H1 (cell line): ENCODE data around the gene AGBL1. TPM values are rescaled to one million over a fixed set of nuclear protein-coding genes. Genes with fewer than 3 reads are reported as not detected.

Source experiments
- BCL11A ChIP-seq, 2 experiments: IDR thresholded peaks; one replicate each; pipeline ENCODE4 v1.6.1; 2011; ENCODE audit warnings: low read depth in 2 of 2, low read length in 2 of 2, mild to moderate bottlenecking in 2 of 2
- CHD7 ChIP-seq: fragments of 300-600 bp; sonication (generic); IDR thresholded peaks from 2 replicates; pipeline ENCODE4 v1.7.1; 2012; ENCODE audit warnings: low read length, moderate library complexity, mild to moderate bottlenecking, inconsistent platforms; ENCODE audit not compliant: insufficient replicate concordance
- HDAC6 ChIP-seq: IDR thresholded peaks from one replicate; pipeline ENCODE4 v1.7.1; 2012; ENCODE audit warnings: low read depth, mild to moderate bottlenecking, inconsistent platforms, low read length, moderate library complexity
- MAX ChIP-seq: IDR thresholded peaks from 2 replicates; pipeline ENCODE4 v1.6.1; 2012; ENCODE audit warnings: inconsistent platforms
- NANOG ChIP-seq: IDR thresholded peaks from 2 replicates; pipeline ENCODE4 v1.6.1; 2011; ENCODE audit warnings: low read length, low read depth, mild to moderate bottlenecking, inconsistent platforms; ENCODE audit not compliant: insufficient read depth, poor library complexity, severe bottlenecking
- POLR2A ChIP-seq, 2 experiments: IDR thresholded peaks; 1 replicate in 1 of 2; 2 replicates in 1 of 2; pipeline ENCODE4 v1.6.1; 2011; ENCODE audit warnings: low read depth in 2 of 2, low read length in 2 of 2, mild to moderate bottlenecking in 2 of 2; ENCODE audit errors: control extremely low read depth in 1 of 2
- ZNF274 ChIP-seq: IDR thresholded peaks from 2 replicates; pipeline ENCODE4 v1.7.0; 2012; ENCODE audit warnings: low read length, borderline replicate concordance; ENCODE audit errors: extremely low read depth
- polyA plus RNA-seq, 7 experiments: library from polyadenylated mRNA; depleted of rRNA in 3 of 7; stranded (reverse) in 5 of 7; unstranded in 2 of 7; fragments of >200 nt in 5 of 7; fragments of 200-250 nt in 2 of 7; gene quantifications; 1 replicate in 5 of 7; 2 replicates in 1 of 7; 4 replicates in 1 of 7; pipeline versions ENCODE4 v1.2.1 to v1.2.3, GENCODE V29; 2011 to 2013; ENCODE audit warnings: missing spikeins in 2 of 7, mixed read lengths in 2 of 7
- total RNA-seq: library from RNA; stranded (reverse); fragmentation: NEBNext Ultra II Directional; extraction: Animal tissue kit (Norgen Biotek cat#: 25700); gene quantifications from 2 replicates; pipeline ENCODE4 v1.2.1, GENCODE V29; 2021

AGBL1 gene
- total and polyA plus RNA-seq, 2 of the 8 experiments (the other 6 are each of a cell fraction or from before 2014, with no cell fraction given), result not detected

GRCh38 chr15:86919581-86919980, 839.9 kb downstream of the AGBL1 start (continued):
- TF ChIP-seq CHD7, result no peak
- no peak for TF ChIP-seq ZNF274
- no peak for TF ChIP-seq POLR2A (IDR thresholded peaks at IDR 0.05; ENCODE audit: control extremely low read depth in 1 of 2, low read depth in 2 of 2, low read length in 2 of 2)
- TF ChIP-seq BCL11A (IDR thresholded peaks at IDR 0.05; ENCODE audit: low read depth in 2 of 2, low read length in 2 of 2), result no peak
- TF ChIP-seq NANOG, result no peak
- no peak for TF ChIP-seq MAX
- TF ChIP-seq HDAC6, result no peak
